Mucosa of stomach (tissue), 1 donor: Measurements from ENCODE around the gene VPS26A.

Source experiments
- H3K27me3 ChIP-seq: one replicate; pipeline ENCODE4 v1.7.0; 2013; ENCODE audit warnings: mild to moderate bottlenecking, low read length; ENCODE audit not compliant: control insufficient read depth, insufficient read depth
- H3K36me3 ChIP-seq: one replicate; pipeline ENCODE4 v1.7.0; 2013; ENCODE audit warnings: low read length; ENCODE audit not compliant: control insufficient read depth, insufficient read depth
- H3K4me1 ChIP-seq: one replicate; pipeline ENCODE4 v1.7.0; 2013; ENCODE audit warnings: mild to moderate bottlenecking, low read length; ENCODE audit not compliant: control insufficient read depth, insufficient read depth
- H3K4me3 ChIP-seq: one replicate; pipeline ENCODE4 v1.7.0; 2013; ENCODE audit warnings: low read length
- H3K9ac ChIP-seq: one replicate; pipeline ENCODE4 v1.7.0; 2013; ENCODE audit warnings: mild to moderate bottlenecking, low read length, moderate library complexity
- H3K9me3 ChIP-seq: one replicate; pipeline ENCODE4 v1.7.0; 2013; ENCODE audit warnings: mild to moderate bottlenecking, low read length, moderate library complexity; ENCODE audit not compliant: control insufficient read depth
- donor health status: Pancreatic carcinoma.

Gene VPS26A

GRCh38 chr10:69123747-69124562, at the start of gene VPS26A:
TSS of gene VPS26A (plus strand) at chr10:69124178. CDS start at chr10:69124278, 100 bp downstream.
- Histone ChIP-seq H3K9me3 (no peaks in the 10 kb centered on the region), H3K27me3 (no peaks in the 10 kb centered on the region), H3K36me3 (no peaks in the 10 kb centered on the region), H3K9ac (peak within 1 kb of the TSS; percentile 98), H3K4me1 (no peaks in the 10 kb centered on the region), H3K4me3 (peak within 1 kb of the TSS; percentile 86)

DNA sequence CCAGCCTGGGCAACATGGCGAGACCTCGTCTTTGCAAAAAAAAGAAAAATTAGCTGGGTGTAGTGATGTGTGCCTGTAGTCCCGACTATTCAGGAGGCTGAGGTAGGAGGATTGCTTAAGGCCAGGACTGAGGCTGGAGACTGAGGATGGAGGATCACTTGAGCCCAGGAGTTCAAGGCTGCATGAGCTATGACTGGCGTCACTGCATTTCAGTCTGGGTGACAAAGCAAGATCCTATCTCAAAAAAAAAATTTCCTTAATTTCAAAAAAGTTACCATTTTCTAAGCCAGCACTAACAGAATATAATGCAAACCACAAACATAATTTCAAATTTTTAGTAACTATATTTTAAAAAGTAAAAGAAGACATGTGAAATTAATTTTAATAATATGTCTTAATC, 49.4 kb upstream of the VPS26A start:
- Histone ChIP-seq H3K4me3 (no peak overlapping the region), H3K36me3 (no peaks in the 10 kb centered on the region), H3K27me3 (no peaks in the 10 kb centered on the region), H3K9me3 (no peaks in the 10 kb centered on the region), H3K9ac (no peak overlapping the region), H3K4me1 (no peaks in the 10 kb centered on the region)

- Histone ChIP-seq H3K27me3 (no peaks in the 10 kb centered on the region), H3K4me3 (no peak overlapping the region), H3K9ac (no peak overlapping the region), H3K9me3 (no peaks in the 10 kb centered on the region), H3K36me3 (no peaks in the 10 kb centered on the region), H3K4me1 (no peaks in the 10 kb centered on the region)
Measured at GRCh38 chr10:69075431-69075830, 48.5 kb upstream of the VPS26A start.

- no peaks in the 10 kb centered on the region for H3K36me3 ChIP-seq
- H3K9me3 ChIP-seq: no peaks in the 10 kb centered on the region
- H3K9ac ChIP-seq: no peak overlapping the region
- H3K4me3 ChIP-seq: no peak overlapping the region
- no peaks in the 10 kb centered on the region for H3K27me3 ChIP-seq
- no peaks in the 10 kb centered on the region for H3K4me1 ChIP-seq
Measured at GRCh38 chr10:69078311-69078710, 45.7 kb upstream of the VPS26A start.

GRCh38 chr10:69080226-69080625, 43.8 kb upstream of the VPS26A start:
- H3K36me3 ChIP-seq: no peaks in the 10 kb centered on the region
- H3K9me3 ChIP-seq: no peaks in the 10 kb centered on the region
- H3K4me3 ChIP-seq: no peak overlapping the region
- no peak overlapping the region for H3K9ac ChIP-seq
- no peaks in the 10 kb centered on the region for H3K4me1 ChIP-seq
- H3K27me3 ChIP-seq: no peaks in the 10 kb centered on the region

GRCh38 chr10:69086001-69086509, 37.9 kb upstream of the VPS26A start:
- peaks cover 4% of the 10 kb centered on the region for H3K4me1 ChIP-seq
- no peaks in the 10 kb centered on the region for H3K9me3 ChIP-seq
- H3K9ac ChIP-seq: peak overlapping the region; percentile 17
- no peaks in the 10 kb centered on the region for H3K27me3 ChIP-seq
- H3K4me3 ChIP-seq: no peak overlapping the region
- H3K36me3 ChIP-seq: no peaks in the 10 kb centered on the region

GRCh38 chr10:69087590-69088470, 36.1 kb upstream of the VPS26A start, which contains the start of gene SRGN:
TSS of gene SRGN (plus strand) at chr10:69088103. CDS start at chr10:69088158, 55 bp downstream.
- Histone ChIP-seq H3K9me3 (no peaks in the 10 kb centered on the region), H3K36me3 (no peaks in the 10 kb centered on the region), H3K27me3 (no peaks in the 10 kb centered on the region), H3K4me3 (no peak within 1 kb of the TSS), H3K4me1 (peaks cover 4% of the 10 kb centered on the region), H3K9ac (peak within 1 kb of the TSS; percentile 74)

DNA sequence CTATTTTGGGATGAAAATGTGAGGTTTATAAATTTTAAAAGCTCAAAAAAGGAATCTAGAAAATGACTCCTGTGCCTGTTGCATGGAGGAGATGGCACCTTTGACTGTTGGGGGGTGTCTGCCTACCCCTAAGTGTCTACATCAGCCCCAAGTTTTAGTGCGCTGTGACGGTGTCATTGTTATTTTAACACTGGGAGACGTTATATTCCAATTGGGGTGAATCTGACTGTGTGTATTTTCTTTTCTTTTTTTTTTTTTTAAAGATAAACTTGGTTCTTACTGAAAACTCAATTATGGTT, 35.6 kb upstream of the VPS26A start:
- Histone ChIP-seq H3K9ac (peak overlapping the region; percentile 74), H3K36me3 (no peaks in the 10 kb centered on the region), H3K4me3 (no peak overlapping the region), H3K4me1 (peaks cover 4% of the 10 kb centered on the region), H3K27me3 (no peaks in the 10 kb centered on the region), H3K9me3 (no peaks in the 10 kb centered on the region)

DNA sequence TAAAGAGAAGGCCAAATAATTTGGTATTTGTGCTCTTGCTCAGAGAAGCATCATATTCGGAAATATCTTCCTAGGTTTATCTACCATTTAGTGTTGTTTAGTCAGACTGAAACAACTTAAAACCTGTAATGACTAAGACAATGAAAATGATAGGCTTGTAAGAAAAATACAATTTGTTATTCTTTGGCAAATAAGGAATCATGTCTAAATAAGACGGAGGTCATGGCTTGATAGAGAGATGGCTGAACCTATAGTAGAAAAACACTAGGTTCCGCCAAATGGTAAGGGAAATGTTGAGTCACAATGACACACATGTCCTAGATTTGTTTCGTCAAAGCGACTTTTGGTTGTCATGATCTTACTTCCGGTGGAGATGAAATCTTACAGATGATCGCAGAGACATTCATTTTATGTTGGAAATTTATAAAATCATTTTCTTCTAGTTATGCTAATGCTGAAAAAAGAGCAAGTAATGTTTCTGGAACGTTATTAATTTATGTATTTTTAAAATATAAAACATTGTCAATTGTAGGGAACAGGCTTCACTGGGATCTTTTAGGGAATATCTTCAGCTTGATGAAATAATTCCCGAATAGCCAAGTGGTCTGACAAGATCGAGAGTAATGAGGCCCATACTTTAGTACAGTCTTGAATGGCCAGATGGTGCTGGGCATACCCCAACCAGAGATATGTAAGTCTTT, 35.0 kb upstream of the VPS26A start:
- H3K4me3 ChIP-seq: no peak overlapping the region
- no peaks in the 10 kb centered on the region for H3K9me3 ChIP-seq
- no peaks in the 10 kb centered on the region for H3K27me3 ChIP-seq
- H3K4me1 ChIP-seq: peaks cover 4% of the 10 kb centered on the region
- peak overlapping the region; percentile 74 for H3K9ac ChIP-seq
- no peaks in the 10 kb centered on the region for H3K36me3 ChIP-seq

DNA sequence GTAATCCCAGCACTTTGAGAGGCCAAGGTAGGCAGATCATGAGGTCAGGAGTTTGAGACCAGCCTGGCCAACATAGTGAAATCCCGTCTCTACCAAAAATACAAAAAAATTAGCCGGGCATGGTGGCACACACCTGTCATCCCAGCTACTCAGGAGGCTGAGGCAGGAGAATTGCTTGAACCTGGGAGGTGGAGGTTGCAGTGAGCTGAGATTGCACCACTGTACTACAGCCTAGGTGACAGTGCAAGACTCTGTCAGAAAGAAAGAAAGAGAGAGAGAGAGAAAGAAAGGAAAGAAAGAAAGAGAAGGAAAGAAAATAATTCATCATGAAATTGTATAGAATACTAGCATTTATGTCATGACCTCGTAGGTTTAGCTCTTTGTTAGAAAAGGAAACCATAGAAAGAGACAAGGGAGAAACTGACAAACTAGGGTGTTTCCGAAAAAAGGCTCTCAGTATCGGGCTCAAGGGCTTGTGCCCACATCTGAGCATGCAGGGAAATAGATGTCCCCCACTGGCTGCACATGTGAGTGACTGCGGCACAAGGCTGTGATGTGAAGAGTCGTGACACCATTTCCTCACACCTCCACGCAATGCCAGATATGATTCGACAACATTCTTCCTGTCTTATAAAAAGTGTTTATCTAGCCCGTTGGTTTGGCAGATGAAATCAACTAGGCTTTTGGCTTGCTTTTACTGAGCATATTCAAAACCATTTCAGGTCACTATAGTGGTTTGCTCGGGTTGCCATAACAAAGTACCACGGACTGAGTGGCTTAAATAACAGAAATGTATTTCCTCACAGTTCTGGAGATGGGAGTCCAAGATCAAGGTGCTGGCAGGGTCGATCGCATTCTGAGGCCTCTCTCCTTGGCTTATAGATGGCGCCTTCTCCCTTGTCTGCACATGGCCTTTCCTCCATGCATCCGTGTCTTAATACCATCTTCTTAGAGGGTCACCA, 34.1 kb upstream of the VPS26A start:
- no peaks in the 10 kb centered on the region for H3K9me3 ChIP-seq
- no peaks in the 10 kb centered on the region for H3K27me3 ChIP-seq
- H3K4me3 ChIP-seq: no peak overlapping the region
- peaks cover 4% of the 10 kb centered on the region for H3K4me1 ChIP-seq
- H3K36me3 ChIP-seq: no peaks in the 10 kb centered on the region
- peak overlapping the region; percentile 52 for H3K9ac ChIP-seq

DNA sequence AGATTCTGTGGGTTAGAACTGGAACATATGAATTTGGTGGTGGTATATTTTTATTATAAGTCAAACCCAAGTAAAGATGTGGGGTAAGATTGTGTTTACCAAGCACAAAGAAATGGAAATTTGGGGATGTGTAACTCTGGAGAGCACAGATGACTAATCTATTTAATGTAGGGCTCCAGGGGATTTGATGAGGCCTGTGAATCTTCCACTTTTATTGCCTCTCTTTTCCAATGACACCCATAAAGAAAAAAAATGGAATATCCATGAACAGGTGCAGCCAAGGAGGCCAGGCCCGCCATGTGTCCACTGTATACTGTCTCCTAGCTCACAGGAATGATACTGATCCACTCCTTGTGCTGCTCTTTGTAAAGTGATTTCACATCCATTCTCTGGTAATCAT, 33.3 kb upstream of the VPS26A start:
- Histone ChIP-seq H3K36me3 (no peaks in the 10 kb centered on the region), H3K9me3 (no peaks in the 10 kb centered on the region), H3K27me3 (no peaks in the 10 kb centered on the region), H3K4me1 (peaks cover 4% of the 10 kb centered on the region), H3K4me3 (no peak overlapping the region), H3K9ac (no peak overlapping the region)
